CD4-positive, alpha-beta memory T cell (primary cell): ENCODE results near the gene ENAH. TPM values are rescaled to one million over a fixed set of nuclear protein-coding genes. Genes with fewer than 3 reads are reported as not detected.

Experiments used
- CTCF ChIA-PET: fragments of 350-600 bp; sonication (Branson Sonifier 250); formaldehyde crosslinking; loops from one replicate; lab custom pipeline; 2021; ENCODE audit warnings: inconsistent platforms; ENCODE audit not compliant: partially characterized antibody; lab: Charles Lee
- POLR2A ChIA-PET: fragments of 350-600 bp; sonication (Branson Sonifier 250); formaldehyde crosslinking; loops from one replicate; lab custom pipeline; 2021; ENCODE audit not compliant: partially characterized antibody; lab: Charles Lee
- DNase-seq, 5 donors: peaks; one replicate each; pipeline versions ENCODE4 v3.0.0 to v3.0.0-alpha.2; 2020 to 2022; ENCODE audit warnings: mixed read lengths in 1 of 5
- H3K27ac ChIP-seq: one replicate; pipeline ENCODE4 v1.7.0; 2013; ENCODE audit warnings: low read depth, low read length
- H3K27me3 ChIP-seq: 2 replicates; pipeline ENCODE4 v1.7.0; 2013; ENCODE audit warnings: mild to moderate bottlenecking, low read length, moderate library complexity; ENCODE audit not compliant: insufficient read depth
- H3K36me3 ChIP-seq: 2 replicates; pipeline ENCODE4 v1.7.0; 2013; ENCODE audit warnings: mild to moderate bottlenecking, low read length, moderate library complexity; ENCODE audit not compliant: insufficient read depth
- H3K4me1 ChIP-seq: 2 replicates; pipeline ENCODE4 v1.7.0; 2013; ENCODE audit warnings: mild to moderate bottlenecking, low read length, moderate library complexity; ENCODE audit not compliant: insufficient read depth
- H3K4me3 ChIP-seq, 2 donors: one replicate each; pipeline ENCODE4 v1.7.0; 2013; ENCODE audit warnings: low read length in 2 of 2, mild to moderate bottlenecking in 1 of 2
- H3K9me3 ChIP-seq, 2 donors: one replicate each; pipeline ENCODE4 v1.7.0; 2013; ENCODE audit warnings: low read length in 2 of 2, control low read depth in 1 of 2; ENCODE audit not compliant: control insufficient read depth in 1 of 2
- H3K27ac Mint-ChIP-seq, 7 donors: one replicate each; pipeline ENCODE4 v1.8.0; 2020 to 2021; ENCODE audit warnings: mixed read lengths in 7 of 7, mild to moderate bottlenecking in 6 of 7, inconsistent platforms in 3 of 7, moderate library complexity in 3 of 7
- H3K27me3 Mint-ChIP-seq, 2 donors: one replicate each; pipeline ENCODE4 v1.8.0; 2020 to 2021; ENCODE audit warnings: mixed read lengths in 2 of 2
- H3K36me3 Mint-ChIP-seq, 2 donors: one replicate each; pipeline ENCODE4 v1.8.0; 2020 to 2021; ENCODE audit warnings: mixed read lengths in 2 of 2, inconsistent platforms in 1 of 2, mild to moderate bottlenecking in 1 of 2
- H3K4me1 Mint-ChIP-seq, 4 donors: one replicate each; pipeline ENCODE4 v1.8.0; 2020 to 2021; ENCODE audit warnings: mixed read lengths in 4 of 4, mild to moderate bottlenecking in 1 of 4
- H3K4me3 Mint-ChIP-seq, 8 donors: one replicate each; pipeline ENCODE4 v1.8.0; 2020 to 2021; ENCODE audit warnings: mixed read lengths in 8 of 8, mild to moderate bottlenecking in 7 of 8, moderate library complexity in 6 of 8, inconsistent platforms in 3 of 8
- H3K9me3 Mint-ChIP-seq, 8 donors: one replicate each; pipeline ENCODE4 v1.8.0; 2020 to 2021; ENCODE audit warnings: mixed read lengths in 8 of 8, mild to moderate bottlenecking in 5 of 8, inconsistent platforms in 3 of 8, moderate library complexity in 1 of 8
- intact Hi-C: fragments of 100-400 bp; cut with micrococcal nuclease; formaldehyde crosslinking; loops from one replicate; pipeline ENCODE4 v1.15.1; 2023
- polyA plus RNA-seq, 2 donors: library from polyadenylated mRNA; unstranded; fragments of 300-500 nt; fragmentation: Illumina TruSeq; gene quantifications; one replicate each; pipeline ENCODE4 v1.2.3, GENCODE V29; 2021
- total RNA-seq, 2 experiments: library from RNA; stranded (reverse); gene quantifications; one replicate each; pipeline ENCODE4 v1.2.3, GENCODE V29; 2021

The ENAH gene
- total and polyA plus RNA-seq, 4 experiments from 2014 or later: 0.26 TPM; not detected in 3

- Histone ChIP-seq H3K27me3 (no peaks in the 10 kb centered on the region), H3K9me3 (no peaks in the 10 kb centered on the region), H3K4me1 (peaks cover 37% of the 10 kb centered on the region), H3K4me3 (no peak overlapping the region), H3K27ac (peak overlapping the region; percentile 84), H3K36me3 (no peaks in the 10 kb centered on the region)
- Mint-ChIP-seq H3K36me3 (peaks cover 0 to 3% of the 10 kb centered on the region in 2 donors), H3K4me1 (peaks cover 27 to 59% (median 41%) of the 10 kb centered on the region in 4 donors), H3K9me3 (peaks cover 0 to 1% (median 0%) of the 10 kb centered on the region in 8 donors), H3K4me3 (peak overlapping the region; percentile 73 to 94 (median 92)), H3K27ac (peak overlapping the region; percentile 84 to 98 (median 97)), H3K27me3 (no peaks in the 10 kb centered on the region)
- intact Hi-C loops: loop anchor here (5.0 kb wide), 1 partner anchor 603 kb away; no protein-coding TSS in a partner anchor
- no peak for DNase-seq
- ChIA-PET POLR2A (interaction anchor here (1.6 to 4.3 kb wide), 7 partner anchors 14 to 938 kb away, joined by 3 to 209 read pairs (median 23); partner anchors contain the start of genes LBR, PARP1, PYCR2 and SDE2), CTCF (interaction anchor here (1.0 to 3.2 kb wide), 9 partner anchors 8 to 518 kb away, joined by 3 to 16 read pairs (median 11); partner anchors contain the start of genes LBR and SRP9)
Measured at GRCh38 chr1:225469051-225469450, 183.9 kb downstream of the ENAH start.

GRCh38 chr1:225468270-225469020, 184.5 kb downstream of the ENAH start:
- no peaks in the 10 kb centered on the region for H3K36me3 ChIP-seq
- H3K36me3 Mint-ChIP-seq: peaks cover 0 to 3% of the 10 kb centered on the region in 2 donors
- peak overlapping the region; percentile 92 to 98 (median 97) for H3K27ac Mint-ChIP-seq
- peak overlapping the region; percentile 74 to 85 for H3K4me3 ChIP-seq
- ChIA-PET CTCF (interaction anchor here (0.7 to 3.2 kb wide), 19 partner anchors 8 to 531 kb away, joined by 3 to 16 read pairs (median 5); partner anchors contain the start of genes LBR, SDE2 and SRP9), POLR2A (interaction anchor here (0.6 to 4.3 kb wide), 22 partner anchors 9 to 1285 kb away, joined by 3 to 209 read pairs (median 5); partner anchors contain the start of genes DEGS1, H3-3A, LBR and PARP1)
- H3K27me3 Mint-ChIP-seq: no peaks in the 10 kb centered on the region
- H3K4me1 Mint-ChIP-seq: peaks cover 27 to 59% (median 43%) of the 10 kb centered on the region in 4 donors
- intact Hi-C loops: loop anchor here (5.0 kb wide), 1 partner anchor 604 kb away; no protein-coding TSS in a partner anchor
- no peaks in the 10 kb centered on the region for H3K27me3 ChIP-seq
- no peaks in the 10 kb centered on the region for H3K9me3 ChIP-seq
- DNase-seq: peak in 1 of 5 donors; percentile 24
- peak overlapping the region; percentile 84 for H3K27ac ChIP-seq
- peaks cover 43% of the 10 kb centered on the region for H3K4me1 ChIP-seq
- peak overlapping the region; percentile 90 to 94 (median 92) for H3K4me3 Mint-ChIP-seq
- no peaks in the 10 kb centered on the region for H3K9me3 Mint-ChIP-seq

GRCh38 chr1:225467193-225468020, 185.5 kb downstream of the ENAH start:
- ChIA-PET POLR2A (interaction anchor here (0.7 to 4.3 kb wide), 24 partner anchors 9 to 958 kb away, joined by 3 to 209 read pairs (median 5); partner anchors contain the start of genes H3-3A, LBR, PARP1 and PYCR2), CTCF (interaction anchor here (0.5 to 3.2 kb wide), 17 partner anchors 9 to 532 kb away, joined by 3 to 16 read pairs (median 5); partner anchors contain the start of genes SDE2 and SRP9)
- Histone ChIP-seq H3K27me3 (no peaks in the 10 kb centered on the region), H3K36me3 (no peaks in the 10 kb centered on the region), H3K27ac (peak overlapping the region; percentile 84), H3K9me3 (no peaks in the 10 kb centered on the region), H3K4me1 (peaks cover 48% of the 10 kb centered on the region), H3K4me3 (peak overlapping the region; percentile 74 to 85)
- peak; percentile 83 to 89 (median 85) for DNase-seq
- intact Hi-C loops: loop anchor here (1.0 to 5.0 kb wide), 6 partner anchors 22 to 719 kb away; partner anchors contain the start of genes ACBD3, LBR, PYCR2 and SDE2
- peaks cover 27 to 63% (median 45%) of the 10 kb centered on the region in 4 donors for H3K4me1 Mint-ChIP-seq
- no peaks in the 10 kb centered on the region for H3K9me3 Mint-ChIP-seq
- peaks cover 0 to 3% of the 10 kb centered on the region in 2 donors for H3K36me3 Mint-ChIP-seq
- H3K27me3 Mint-ChIP-seq: no peaks in the 10 kb centered on the region
- H3K27ac Mint-ChIP-seq: peak overlapping the region; percentile 92 to 98 (median 97)
- peak overlapping the region; percentile 90 to 94 (median 92) for H3K4me3 Mint-ChIP-seq

GRCh38 chr1:225466848-225467192, 186.1 kb downstream of the ENAH start:
- intact Hi-C loops: loop anchor here (1.0 to 5.0 kb wide), 6 partner anchors 22 to 720 kb away; partner anchors contain the start of genes ACBD3, LBR, PYCR2 and SDE2
- POLR2A ChIA-PET: interaction anchor here (0.8 to 4.3 kb wide), 18 partner anchors 8 to 941 kb away, joined by 3 to 209 read pairs (median 10); partner anchors contain the start of genes H3-3A, LBR, PARP1 and PYCR2

GRCh38 chr1:225465793-225466517, 187.0 kb downstream of the ENAH start:
- H3K4me3 Mint-ChIP-seq: peak overlapping the region in 7 of 8 donors; percentile 3 to 66 (median 25)
- Histone ChIP-seq H3K27me3 (no peaks in the 10 kb centered on the region), H3K36me3 (no peaks in the 10 kb centered on the region), H3K27ac (no peak overlapping the region), H3K4me1 (peaks cover 58% of the 10 kb centered on the region), H3K9me3 (no peaks in the 10 kb centered on the region), H3K4me3 (no peak overlapping the region)
- no peaks in the 10 kb centered on the region for H3K27me3 Mint-ChIP-seq
- ChIA-PET CTCF (interaction anchor here (1.1 kb wide), 1 partner anchor 11 kb away, joined by 3 read pairs; no protein-coding TSS in a partner anchor), POLR2A (interaction anchor here (1.2 to 4.3 kb wide), 5 partner anchors 11 to 458 kb away, joined by 4 to 166 read pairs (median 11); partner anchors contain the start of genes LBR and PYCR2)
- no peak for DNase-seq
- H3K36me3 Mint-ChIP-seq: peaks cover 0 to 3% of the 10 kb centered on the region in 2 donors
- no peaks in the 10 kb centered on the region for H3K9me3 Mint-ChIP-seq
- intact Hi-C loops: loop anchor here (2.0 to 5.0 kb wide), 2 partner anchors 606 to 721 kb away; partner anchors contain the start of gene ACBD3
- peak overlapping the region; percentile 49 to 98 (median 75) for H3K27ac Mint-ChIP-seq
- peaks cover 30 to 74% (median 50%) of the 10 kb centered on the region in 4 donors for H3K4me1 Mint-ChIP-seq

More at GRCh38 chr1:225466848-225467192, 186.1 kb downstream of the ENAH start:
- peak overlapping the region; percentile 92 to 98 (median 97) for H3K27ac Mint-ChIP-seq
- CTCF ChIA-PET: interaction anchor here (1.4 to 2.7 kb wide), 4 partner anchors 16 to 520 kb away, joined by 4 to 14 read pairs (median 8); no protein-coding TSS in a partner anchor
- H3K4me1 Mint-ChIP-seq: peaks cover 27 to 65% (median 47%) of the 10 kb centered on the region in 4 donors
- Histone ChIP-seq H3K4me3 (peak overlapping the region; percentile 74 to 85), H3K9me3 (no peaks in the 10 kb centered on the region), H3K36me3 (no peaks in the 10 kb centered on the region), H3K4me1 (peaks cover 50% of the 10 kb centered on the region), H3K27me3 (no peaks in the 10 kb centered on the region), H3K27ac (peak overlapping the region; percentile 84)
- peak overlapping the region; percentile 90 to 94 (median 92) for H3K4me3 Mint-ChIP-seq
- H3K27me3 Mint-ChIP-seq: no peaks in the 10 kb centered on the region
- no peak for DNase-seq
- H3K36me3 Mint-ChIP-seq: peaks cover 0 to 3% of the 10 kb centered on the region in 2 donors
- no peaks in the 10 kb centered on the region for H3K9me3 Mint-ChIP-seq
